Non-pigmented ciliary epithelial cell (primary cell): ENCODE measurements around the gene RIPK1.

Experiments
- DNase-seq: peaks from one replicate; pipeline ENCODE4 v3.0.0-alpha.2; 2010; ENCODE audit warnings: low read depth

RIPK1 gene

GRCh38 chr6:3163248-3163594 lies 94.9 kb downstream of the RIPK1 start:
- DNase-seq: no peak

DNA sequence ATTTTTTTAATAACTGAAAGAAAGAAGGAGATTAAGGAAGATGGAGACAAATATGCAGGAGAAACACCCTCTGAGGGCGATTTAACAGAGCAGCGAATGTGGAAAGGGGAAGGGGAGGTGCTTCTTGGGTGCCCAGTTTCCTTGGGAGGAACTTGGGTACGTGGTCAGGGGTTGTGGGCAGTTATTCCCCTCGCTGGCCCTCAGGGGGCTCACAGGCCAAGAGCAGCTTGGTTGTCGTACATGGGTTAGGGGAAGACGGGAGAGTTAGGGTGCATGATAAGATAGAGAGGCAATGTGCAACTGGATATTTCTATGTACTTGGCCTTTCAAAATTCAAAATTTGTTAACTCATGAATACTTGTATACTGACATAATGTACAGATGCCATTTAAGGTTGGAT lies 96.1 kb downstream of the RIPK1 start:
- no peak for DNase-seq
